IPS DF 19.7 (cell line): Measurements from ENCODE around the gene MRAS.

Experiments used
- DNase-seq: peaks from one replicate; pipeline ENCODE4 v3.0.0-alpha.2; 2013; ENCODE audit warnings: low read depth, low spot score

Gene MRAS

DNA sequence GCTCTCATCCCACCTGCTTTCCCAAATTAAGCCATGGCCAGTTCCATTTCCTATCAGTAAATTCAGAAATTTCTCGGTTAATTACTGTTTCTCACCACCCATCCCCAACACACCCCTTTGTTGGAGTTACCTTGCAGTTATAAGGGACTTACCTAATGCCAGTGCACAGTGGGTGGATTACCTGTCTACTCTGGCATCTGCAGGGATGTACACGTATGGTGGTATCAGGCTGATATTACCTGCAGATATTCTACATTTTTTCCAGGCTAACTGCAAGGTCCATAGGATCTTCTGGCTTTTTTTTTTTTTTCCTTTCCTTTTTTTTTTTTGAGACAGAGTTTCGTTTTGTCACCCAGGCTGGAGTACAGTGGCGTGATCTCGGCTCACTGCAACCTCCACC, 7.9 kb upstream of the MRAS start:
- no peak for DNase-seq

DNA sequence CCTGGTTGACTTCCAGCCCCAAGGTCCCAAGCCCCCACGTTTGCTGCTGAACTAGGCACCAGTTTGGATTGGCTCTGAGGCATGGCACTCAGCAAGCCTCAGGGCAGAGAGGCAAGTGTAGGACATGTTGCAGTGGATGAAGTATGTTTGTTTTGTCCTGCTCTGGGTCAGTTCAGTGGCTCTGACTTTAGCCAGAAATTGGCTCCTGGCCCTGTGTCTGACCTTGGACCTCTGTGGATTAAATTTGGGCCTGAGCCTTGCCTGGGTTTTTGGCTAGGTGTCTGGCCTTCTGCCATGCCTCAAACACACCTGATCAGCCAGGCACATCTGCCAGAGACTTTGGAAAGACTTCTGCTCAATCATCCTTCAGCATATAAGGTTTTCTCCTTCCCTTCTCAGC, 3.6 kb upstream of the MRAS start:
- no peak for DNase-seq

DNA sequence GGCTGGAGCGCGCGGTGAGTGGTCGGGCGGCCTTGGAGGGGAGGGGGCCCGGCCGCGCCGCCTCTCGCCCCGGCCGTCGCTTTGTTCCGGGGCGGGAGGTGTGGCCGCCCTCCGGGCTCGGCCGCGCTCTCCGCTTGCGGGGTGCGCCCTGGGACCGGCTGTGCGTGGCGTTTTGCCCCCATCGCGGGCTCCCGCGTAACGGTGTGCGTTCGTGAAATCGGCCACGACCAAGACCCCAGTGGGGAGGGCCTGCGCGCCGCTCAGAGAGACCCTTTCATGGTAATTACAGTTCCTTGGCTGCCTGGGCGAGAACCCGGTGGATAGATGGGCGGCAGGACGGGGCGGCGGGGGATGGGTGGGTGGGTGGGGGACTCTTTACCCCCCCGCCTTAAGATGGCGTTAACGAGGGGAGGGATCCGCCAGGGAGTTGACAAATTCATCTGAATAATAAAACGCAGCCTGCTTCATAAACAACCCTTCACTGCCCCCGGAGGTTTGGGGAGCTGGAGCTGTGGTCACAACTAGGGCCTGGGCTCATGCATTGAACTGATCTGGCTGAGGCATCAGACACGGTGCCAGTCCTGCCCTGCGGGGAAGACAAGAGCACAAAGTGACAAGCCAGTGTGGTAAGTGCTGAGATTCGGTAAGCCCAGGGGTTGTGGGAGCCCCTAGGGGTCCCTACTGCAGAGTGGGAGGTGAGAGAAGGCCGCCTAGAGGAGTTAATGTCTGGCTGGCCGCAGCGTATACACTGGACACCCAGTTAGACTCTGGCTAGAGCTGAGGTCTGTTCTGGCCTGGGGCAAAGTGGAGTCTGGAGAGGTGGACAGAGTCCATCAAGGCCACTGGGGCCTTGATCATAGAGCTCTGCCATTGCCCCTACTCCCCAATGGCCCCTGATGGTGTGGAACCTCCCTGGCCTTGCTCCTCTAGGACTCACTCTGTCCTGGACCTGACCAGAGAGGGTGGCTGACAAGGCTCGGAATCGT, 668 bp downstream of the MRAS start:
- no peak for DNase-seq

DNA sequence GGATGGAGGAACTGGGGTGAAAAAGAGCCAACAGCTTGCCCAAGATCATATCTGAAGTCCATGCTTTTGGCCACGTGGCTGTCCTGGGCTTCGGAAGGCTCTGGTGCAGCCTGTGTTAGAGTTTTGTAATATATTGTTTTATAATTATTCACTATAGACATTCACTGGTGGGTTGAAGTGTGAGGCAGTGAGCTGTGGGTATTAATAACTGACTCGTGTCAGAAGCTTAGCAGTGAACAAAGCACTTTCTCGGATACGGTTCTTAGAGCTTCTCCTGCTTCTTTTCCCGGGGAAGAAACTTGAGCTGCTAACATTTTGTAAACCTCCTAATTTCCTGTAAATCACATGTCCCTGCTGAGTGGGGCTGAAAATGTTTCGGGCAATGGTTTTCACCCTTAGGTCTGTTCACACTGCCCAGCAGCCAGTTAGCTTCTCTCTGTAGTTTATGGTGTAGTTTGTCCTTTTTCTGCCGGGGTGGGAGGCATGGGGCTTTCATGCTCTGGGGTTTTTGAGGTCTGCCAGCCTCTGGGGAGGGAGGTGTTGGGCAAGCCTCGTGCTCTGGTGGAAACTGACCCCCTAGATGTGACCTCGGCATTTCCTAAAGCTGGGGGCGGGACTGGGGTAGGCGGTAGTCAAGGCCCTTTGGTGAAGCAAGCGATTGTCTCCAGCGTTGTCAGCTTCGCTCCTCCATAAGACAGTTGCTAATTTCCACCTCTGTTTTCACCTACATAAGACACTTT, 1.7 kb downstream of the MRAS start:
- no peak for DNase-seq

DNA sequence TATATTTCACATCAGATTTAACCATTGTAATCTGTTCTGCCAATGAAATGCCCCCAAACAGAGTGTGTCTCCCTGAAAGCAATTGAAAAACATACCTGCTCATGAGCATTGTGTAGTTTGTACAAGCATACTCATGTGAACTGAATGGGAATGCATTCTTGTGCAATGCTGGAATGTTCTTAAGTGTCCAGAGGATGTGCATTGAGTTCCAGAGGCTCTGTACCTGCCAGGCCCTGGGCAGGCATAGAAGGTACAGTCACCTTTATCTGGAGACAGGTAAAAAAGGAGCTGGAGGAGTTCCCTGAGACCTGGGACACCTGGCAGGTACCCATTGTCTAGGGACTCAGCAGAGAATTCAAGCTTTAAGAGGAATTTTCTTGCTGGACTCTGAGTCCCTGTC, 2.8 kb downstream of the MRAS start:
- DNase-seq, result no peak

DNA sequence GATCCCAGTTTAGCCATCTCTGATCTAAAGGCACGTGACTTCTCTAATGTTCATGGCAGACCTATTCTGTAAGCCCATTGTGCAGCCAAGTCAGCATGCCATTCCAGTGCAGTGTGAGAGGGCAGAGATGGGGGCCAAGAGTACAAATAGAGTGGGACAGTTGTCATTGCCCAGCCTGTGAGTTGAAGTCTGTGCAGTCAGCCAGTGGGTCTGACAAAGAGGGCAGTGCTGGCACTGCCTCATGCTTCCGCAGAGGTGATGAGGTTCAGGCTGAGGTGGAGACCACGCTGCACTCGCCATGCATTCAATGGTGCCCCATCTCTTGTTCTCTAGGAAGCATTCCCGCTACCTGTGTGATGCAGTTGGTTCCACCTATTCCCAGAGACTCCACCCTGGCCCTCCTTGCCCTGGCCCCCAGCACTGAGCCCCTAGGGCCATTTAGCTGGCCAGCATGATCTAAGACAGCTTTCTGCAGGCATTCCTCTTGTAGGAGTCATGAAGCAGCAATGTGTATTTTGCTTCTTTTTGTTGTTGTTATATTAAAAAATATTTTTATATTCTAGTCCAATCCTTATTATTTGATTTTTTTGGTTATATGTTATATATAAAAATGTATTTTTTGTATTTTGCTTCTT, 3.7 kb downstream of the MRAS start:
- no peak for DNase-seq

DNA sequence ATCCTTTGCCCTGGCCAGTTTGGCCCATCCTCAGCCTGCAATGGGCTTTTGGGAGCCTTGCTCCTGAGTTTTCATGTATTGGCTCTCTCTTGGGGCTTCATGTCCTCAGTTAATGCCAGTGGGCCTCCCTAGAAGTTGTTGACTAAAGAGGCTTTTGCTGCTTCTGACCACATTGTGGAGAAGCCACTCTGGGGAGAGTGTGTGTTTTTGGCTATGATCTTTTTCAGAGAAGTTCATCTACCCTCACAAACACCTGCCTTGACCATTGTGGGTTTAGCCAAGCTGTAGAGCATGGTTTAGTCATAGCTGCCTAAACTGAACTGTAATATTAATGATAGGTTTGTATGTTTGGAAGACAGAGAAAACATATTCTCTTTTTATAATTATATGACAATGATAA, 6.0 kb downstream of the MRAS start:
- no peak for DNase-seq

DNA sequence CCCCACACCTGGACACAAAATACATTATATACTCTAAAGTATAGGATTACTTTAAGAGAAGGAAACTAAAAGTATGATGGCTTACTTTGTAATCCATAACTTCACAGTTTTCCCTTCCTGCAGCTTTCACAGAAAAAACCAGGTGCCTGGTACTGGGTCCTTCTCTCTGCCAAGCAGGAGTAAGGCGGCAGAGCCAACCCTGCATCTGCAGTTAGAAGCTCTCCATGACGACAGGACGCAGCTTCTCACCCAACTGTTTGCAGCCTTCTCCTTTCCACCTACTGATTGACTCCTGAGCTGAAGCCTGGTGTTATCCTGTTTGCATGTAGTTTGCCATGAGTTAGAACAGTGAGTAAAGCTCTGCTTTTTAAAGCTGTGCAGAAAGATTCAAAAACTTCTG, 6.7 kb downstream of the MRAS start:
- DNase-seq, result no peak

DNA sequence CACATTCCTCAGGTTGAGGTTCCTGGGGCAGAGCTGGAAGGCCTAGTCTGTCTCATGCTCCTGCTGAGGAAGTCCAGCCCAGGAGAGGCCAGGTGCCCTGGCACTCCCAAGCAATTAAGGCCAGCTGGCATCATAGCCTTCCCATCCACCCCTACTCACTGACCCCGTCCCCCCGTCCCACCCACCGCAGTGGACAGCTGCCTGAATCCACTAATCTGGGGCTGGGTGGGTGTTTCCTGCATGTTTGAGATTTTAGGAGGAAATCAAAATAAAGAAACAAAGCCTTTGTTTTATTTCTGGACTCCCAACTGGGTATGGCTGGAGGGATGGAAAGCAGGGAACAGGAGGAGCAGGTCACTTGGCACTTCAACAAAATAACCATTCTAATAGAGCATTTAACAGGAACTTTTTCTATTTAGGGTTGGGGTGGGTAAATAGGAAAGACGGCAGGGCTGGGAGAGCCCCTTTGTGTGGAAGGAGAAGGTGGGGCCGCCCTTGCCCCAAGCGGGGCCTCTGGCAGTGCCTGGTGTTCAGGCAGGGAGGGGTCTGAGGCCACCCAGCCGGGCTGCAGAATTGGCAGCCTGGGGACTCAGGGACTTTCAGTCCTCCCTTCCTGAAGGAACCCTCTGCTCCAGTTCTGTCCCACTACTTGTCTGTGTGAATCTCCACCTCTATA, 8.5 kb downstream of the MRAS start:
- no peak for DNase-seq

DNA sequence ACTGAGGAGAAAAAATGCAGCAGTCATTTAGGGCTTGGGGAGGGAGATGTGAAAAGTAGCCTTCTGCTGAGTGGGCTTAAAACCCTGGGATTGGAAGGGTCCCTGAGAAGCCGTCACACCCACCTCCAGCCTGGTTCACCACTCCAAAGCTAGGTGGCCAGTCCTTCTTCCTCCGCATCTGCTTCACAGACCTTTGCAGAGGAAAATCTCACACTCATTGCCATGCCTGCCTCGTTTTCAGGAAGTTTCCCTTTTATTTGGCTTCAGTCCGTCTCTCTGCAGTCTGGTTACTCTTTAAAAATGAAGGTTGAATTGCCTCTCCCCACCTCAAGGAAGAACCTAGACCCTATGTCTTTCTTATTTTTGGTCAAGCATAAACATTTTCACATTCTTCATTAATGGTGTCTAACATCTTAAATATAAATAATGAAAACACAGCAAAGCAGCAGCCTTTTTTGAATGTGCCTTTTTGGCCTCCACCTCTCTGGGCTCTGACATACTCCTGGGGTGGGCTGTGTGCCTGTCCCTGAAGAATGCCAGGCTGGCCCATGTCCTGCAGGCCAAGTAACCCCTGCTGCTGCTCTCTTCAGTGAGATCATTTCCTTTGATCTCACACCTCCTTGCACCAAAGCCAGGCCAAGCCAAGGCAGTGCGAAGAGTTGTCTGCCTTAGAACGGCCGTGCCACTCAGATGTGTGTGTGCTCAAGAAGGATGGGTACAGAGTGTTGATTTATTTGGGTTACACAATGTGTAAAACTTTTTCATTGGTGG, 11.0 kb downstream of the MRAS start:
- DNase-seq, result no peak

DNA sequence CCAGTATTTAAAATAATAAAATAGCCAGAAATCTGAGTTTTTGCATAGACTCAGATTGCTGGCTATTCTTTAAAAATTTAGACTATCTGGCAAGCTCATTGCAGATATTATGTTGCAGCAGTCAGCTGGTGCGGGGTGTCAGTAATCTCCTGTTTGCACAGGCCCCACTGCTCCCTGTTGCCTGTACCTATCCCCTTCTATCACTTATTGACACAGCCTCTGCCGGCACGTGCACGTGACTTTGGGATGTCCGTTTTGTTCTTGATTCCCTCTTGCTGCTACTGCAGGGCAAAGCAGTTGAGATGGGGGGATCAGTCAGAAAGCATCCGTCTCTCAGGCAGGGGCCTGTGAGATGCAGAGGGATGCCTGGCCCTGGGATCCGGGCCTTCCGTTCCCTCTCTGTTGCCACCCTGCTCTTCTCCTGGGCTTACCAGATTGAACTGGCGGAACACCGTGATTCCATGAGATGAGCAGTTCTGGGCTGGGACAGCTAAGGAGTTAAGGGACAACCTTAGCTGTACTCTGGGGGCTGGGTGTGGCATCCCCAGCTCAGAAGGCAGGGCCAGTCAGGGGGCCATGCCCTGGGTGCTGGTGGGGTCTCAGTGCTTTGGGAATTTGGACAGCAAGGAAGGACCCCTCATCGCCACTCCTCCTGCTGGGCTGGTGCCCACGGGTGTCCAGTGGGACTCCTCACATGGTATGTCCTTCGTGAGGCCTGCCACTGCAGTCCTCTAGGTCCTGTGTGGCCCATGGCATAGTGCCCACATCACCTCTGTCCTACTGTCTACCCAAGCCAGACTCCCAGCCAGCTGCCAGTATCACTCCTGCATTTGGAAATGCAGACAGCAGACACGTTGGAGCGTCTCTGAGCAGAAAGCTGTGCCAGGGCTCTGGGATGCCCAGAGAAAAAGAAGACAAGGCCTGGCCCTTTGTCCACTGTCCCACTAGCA, 11.8 kb downstream of the MRAS start:
- no peak for DNase-seq

DNA sequence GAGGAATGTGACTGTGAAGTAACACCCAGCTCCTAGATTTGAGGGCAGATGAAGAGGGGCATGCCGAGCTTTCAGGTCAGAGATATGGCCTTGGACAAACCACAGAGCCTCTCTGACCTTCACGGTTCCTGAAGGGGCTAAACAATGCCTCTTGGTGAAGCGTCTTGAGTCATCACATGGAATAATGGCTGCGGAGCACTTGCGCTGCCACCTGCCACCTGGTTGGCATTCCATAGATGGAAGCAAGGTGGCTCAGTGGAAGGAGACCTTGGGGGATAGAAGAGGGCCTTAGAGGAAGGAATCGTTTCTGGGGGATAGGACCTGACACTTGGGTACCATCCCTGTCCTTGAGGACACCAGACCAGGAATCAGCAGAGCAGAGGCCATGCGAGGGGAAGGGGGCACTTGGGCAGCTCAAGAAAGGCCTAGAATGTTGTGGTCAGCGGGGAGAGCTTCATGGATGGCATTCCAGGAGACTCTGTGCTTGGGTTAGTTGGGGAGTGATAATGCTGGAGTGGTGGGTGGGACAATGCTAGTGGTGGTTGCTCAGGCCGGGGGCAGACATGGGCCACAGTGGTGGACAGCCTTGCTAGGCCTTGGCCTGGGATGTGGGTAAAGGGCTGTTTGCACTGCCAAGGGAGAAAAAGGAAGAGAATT, 12.6 kb downstream of the MRAS start:
- no peak for DNase-seq

DNA sequence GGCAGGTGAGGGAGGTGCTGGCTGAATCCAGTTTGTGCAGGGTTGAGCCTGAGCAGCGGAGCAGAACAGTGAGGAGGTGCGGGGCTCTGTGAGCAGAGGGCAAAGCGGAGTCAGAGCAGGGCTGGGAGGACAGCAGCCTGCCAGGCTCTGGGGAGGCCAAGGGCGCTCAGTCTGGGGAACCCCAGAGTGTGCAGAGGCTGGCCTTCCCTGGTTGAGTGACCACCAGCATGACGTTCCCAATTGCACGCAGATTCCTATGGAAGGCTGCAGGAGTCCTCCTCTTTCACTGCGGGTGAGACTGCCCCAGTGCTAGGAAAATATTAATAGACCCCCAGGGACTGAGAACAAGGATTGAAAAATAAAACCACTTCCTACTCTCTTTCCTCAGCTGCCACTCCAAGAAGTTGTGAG, 13.2 kb downstream of the MRAS start:
- no peak for DNase-seq

DNA sequence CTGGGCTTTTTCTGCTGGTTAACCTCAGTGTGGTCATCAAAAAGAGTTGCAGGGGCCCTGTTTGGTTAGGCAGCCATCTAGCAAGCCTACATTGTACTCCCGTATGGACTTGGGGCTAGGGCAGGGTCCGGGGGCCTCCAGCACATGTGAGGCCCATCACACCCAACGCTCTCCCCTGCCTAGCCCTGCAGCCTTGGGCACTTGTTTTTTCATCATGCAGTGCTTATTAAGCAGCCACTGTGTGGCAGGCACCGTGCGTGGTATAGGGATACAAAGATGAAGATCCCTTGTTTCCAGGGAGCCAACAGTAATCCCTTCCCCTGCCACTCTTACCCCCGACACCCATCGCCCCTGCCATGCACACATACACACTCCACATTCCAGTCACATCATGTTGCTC, 14.2 kb downstream of the MRAS start:
- DNase-seq, result no peak

DNA sequence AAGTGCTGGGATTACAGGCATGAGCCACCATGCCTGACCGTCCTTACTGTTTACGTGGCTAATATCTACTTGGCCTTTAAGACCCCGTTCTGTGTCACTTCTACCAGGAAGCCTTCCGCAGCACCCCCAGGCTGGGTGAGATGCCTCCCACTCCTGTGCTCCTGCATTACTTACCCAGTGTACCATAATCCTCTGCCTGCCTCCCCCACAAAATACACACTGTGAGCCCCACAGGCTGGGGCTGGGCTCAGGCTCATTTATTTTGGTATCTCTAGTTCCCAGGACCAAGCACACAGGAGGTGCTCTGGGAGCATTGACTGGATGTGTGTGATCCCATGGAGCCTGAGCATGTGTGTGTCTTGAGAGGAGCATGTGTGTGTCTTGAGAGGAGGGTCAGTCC, 14.9 kb downstream of the MRAS start:
- no peak for DNase-seq

DNA sequence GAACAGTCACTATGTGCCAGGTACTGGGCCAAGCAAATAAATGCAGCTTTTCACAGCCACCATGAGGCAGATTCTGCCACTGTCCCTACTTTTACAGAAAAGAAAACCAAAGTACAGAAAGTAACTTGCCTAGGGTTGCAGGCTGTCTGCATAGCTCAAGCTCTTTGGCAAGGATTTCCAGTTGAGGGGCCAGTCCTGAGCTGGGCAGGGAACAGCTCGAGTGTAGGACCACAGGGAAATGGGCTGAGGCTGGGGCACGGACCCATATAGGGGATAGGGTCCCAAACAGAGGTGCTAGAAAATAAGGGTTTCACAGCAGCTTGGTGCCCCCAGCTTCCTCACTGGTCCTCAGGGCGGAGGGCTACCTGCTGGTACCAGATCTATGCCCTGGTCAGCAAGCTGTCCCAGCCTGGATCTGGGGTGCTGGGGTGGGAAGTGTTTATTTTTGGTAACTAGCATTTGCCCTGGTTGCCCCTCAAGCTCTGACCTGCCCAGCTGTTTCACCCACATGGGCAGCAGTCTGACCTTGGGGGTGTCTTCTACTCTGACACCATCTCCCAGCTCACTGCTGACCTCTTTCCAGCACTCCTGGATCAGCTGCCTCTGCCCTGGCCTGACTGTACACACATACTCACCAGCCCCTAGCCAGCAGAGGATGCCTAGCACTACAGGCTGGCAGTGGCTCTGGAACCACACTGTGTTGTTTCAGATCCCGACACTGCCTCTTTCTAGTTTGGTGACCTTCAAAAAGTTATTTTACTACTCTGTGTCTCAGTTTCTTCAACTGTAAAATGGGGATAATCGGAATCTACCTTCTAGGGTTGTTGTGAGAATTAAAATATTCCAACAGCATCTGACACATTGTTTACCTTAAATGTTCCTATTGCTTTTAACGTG, 16.2 kb downstream of the MRAS start:
- no peak for DNase-seq

DNA sequence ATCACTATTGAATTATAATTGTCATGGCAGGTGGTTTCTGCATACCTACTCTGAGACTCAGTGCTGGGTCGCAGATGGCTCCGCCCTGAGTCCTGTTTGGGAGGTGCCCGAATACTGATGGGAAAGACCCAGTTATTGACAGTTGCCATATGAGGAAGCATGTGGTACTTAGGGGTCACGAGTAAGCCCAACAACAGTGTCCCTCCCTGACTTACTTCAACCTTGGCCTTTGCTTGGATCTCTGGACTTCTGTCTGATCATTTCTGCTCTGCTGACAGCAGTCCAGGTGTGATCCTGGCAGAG, 16.8 kb downstream of the MRAS start:
- no peak for DNase-seq

DNA sequence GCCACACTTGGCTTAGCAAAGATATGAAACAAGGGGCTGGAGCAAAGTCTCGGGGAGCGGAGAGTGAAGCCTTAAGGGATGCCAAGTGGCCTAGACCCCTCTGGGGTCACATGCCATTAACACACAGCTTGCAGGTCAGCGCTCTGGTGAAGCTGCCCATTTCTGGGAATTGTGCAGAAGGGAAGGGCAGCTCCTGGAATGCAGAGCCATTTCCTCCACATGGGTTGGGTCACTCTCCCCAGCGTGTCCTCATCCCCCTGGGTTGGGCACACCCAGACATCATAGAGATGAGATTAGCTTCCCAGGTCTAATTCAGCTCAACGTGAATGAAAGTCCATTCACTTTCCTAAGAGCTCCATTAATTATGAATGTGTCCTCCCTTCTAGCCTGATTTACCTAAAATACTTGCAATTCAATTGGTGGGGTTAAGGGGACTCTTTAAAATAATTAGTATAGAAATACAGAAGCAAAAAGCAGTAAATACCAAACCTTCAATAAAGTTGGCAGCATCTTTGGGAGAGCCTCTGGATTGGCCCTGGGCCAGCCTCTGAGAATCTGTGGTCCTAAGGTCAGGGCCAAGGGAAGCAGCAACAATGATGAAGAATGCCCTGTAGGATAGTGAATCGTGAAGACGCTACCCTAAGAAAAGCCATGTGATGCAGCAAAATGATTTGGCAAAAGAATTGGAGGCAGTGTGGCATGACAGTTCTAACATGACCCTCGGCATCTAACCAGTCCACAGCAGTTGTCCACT, 17.8 kb downstream of the MRAS start:
- no peak for DNase-seq
